ENCODE data around the gene ZNF235. TPM values are rescaled to one million over a fixed set of nuclear protein-coding genes. Genes with fewer than 3 reads are reported as not detected.
A peak's percentile ranks its signal among the peaks of the same experiment; 100 is the strongest.

The ZNF235 gene
- polyA plus RNA-seq, 1 experiment = 1.3 TPM

DNA sequence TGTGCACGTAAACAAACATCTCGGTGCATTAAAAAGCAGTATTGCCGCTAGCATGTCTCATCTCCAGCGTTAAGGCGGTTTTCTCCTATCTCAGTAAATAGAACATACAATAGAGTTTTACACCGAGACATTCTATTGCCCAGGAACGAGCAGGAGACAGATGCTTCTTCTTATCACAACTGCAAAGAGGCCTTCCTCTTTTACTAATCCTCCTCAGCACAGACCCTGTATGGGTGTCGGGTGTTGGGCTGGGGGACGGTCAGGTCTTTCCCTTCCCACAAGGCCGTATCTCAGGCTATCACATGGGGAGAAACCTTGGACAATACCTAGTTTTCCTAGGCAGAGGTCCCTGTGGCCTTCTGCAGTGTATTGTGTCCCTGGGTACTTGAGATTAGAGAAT, 23.9 kb downstream of the ZNF235 start:
- no peak for TF ChIP-seq CTCF (IDR thresholded peaks at IDR 0.05; ENCODE audit: insufficient read depth, low read depth, low read length)
- Histone ChIP-seq H3K36me3 (ENCODE audit: control insufficient read depth, insufficient read depth, low read length) (no peaks in the 10 kb centered on the region), H3K4me3 (ENCODE audit: low read depth, low read length) (no peak overlapping the region), H3K27me3 (ENCODE audit: control insufficient read depth, insufficient read depth, low read length) (no peaks in the 10 kb centered on the region)
- DNase-seq (ENCODE audit: low read depth) = no peak
- ChIA-PET POLR2A (no interaction called here), CTCF (no interaction called here)

- Histone ChIP-seq H3K36me3 (ENCODE audit: control insufficient read depth, insufficient read depth, low read length) (no peaks in the 10 kb centered on the region), H3K27me3 (ENCODE audit: control insufficient read depth, insufficient read depth, low read length) (no peaks in the 10 kb centered on the region), H3K4me3 (ENCODE audit: low read depth, low read length) (no peak overlapping the region)
- CTCF ChIA-PET = no interaction called here
- POLR2A ChIA-PET = no interaction called here
- DNase-seq (ENCODE audit: low read depth) = no peak
- TF ChIP-seq CTCF (IDR thresholded peaks at IDR 0.05; ENCODE audit: insufficient read depth, low read depth, low read length) = no peak
These were observed 26.6 kb downstream of the ZNF235 start for GRCh38 chr19:44278181-44278690.

GRCh38 chr19:44277331-44277730, 27.5 kb downstream of the ZNF235 start:
- TF ChIP-seq CTCF (IDR thresholded peaks at IDR 0.05; ENCODE audit: insufficient read depth, low read depth, low read length) = no peak
- H3K4me3 ChIP-seq (ENCODE audit: low read depth, low read length) = no peak overlapping the region

DNA sequence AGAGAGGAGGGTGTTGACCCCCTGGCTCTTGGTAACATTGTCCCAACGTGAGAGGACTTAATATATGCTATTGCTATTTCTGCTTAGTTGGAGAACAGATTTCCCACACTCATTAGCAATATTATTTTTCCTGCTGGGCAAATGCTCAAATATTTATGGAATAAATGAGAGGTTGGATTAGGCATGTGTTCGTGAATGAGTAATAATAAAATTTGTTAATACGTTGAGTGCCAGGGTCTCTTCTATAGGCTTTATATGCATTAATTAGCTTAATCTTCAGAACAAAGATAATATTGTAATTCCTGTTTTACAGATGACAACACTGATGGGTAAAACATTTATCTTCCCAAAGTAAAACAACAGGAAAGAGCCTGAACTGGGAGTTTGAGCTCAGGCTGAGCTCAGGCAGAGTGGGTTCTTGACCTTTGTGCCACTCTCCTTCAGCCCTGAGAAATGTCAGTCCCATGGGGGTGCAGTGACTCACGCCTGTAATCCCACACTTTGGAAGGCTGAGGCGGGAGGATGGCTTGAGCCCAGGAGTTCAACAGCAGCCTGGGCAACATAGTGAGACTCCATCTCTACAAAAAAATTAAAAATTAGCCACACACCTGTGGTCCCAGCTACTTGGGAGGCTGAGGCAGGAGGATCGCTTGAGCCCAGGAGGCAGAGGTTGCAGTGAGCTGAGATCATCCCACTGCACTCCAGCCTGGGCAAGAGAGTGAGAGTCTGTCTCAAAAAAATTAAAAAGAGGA, 44.0 kb downstream of the ZNF235 start:
- Histone ChIP-seq H3K4me3 (ENCODE audit: low read depth, low read length) (no peak overlapping the region), H3K27me3 (ENCODE audit: control insufficient read depth, insufficient read depth, low read length) (no peaks in the 10 kb centered on the region), H3K36me3 (ENCODE audit: control insufficient read depth, insufficient read depth, low read length) (no peaks in the 10 kb centered on the region)
- no peak for DNase-seq (ENCODE audit: low read depth)
- ChIA-PET POLR2A (no interaction called here), CTCF (no interaction called here)
- TF ChIP-seq CTCF (IDR thresholded peaks at IDR 0.05; ENCODE audit: insufficient read depth, low read depth, low read length) = no peak

More at GRCh38 chr19:44277331-44277730, 27.5 kb downstream of the ZNF235 start:
- POLR2A ChIA-PET = no interaction called here
- CTCF ChIA-PET = no interaction called here
- Histone ChIP-seq H3K36me3 (ENCODE audit: control insufficient read depth, insufficient read depth, low read length) (no peaks in the 10 kb centered on the region), H3K27me3 (ENCODE audit: control insufficient read depth, insufficient read depth, low read length) (no peaks in the 10 kb centered on the region)
- no peak for DNase-seq (ENCODE audit: low read depth)

GRCh38 chr19:44260343-44260681, 44.5 kb downstream of the ZNF235 start:
- ChIA-PET CTCF (no interaction called here), POLR2A (no interaction called here)

More at GRCh38 chr19:44260343-44260681, 44.5 kb downstream of the ZNF235 start:
- H3K27me3 ChIP-seq (ENCODE audit: control insufficient read depth, insufficient read depth, low read length) = no peaks in the 10 kb centered on the region
- no peak for DNase-seq (ENCODE audit: low read depth)
- TF ChIP-seq CTCF (IDR thresholded peaks at IDR 0.05; ENCODE audit: insufficient read depth, low read depth, low read length) = no peak
- peak overlapping the region; percentile 49 for H3K4me3 ChIP-seq (ENCODE audit: low read depth, low read length)
- no peaks in the 10 kb centered on the region for H3K36me3 ChIP-seq (ENCODE audit: control insufficient read depth, insufficient read depth, low read length)

All from BJ (cell line).